GM23338 (cell line): Measurements from ENCODE around the gene FN1. TPM values are rescaled to one million over a fixed set of nuclear protein-coding genes. Genes with fewer than 3 reads are reported as not detected.

Source experiments
- ATAC-seq: fragments of 200-7000 bp; cut with Tn5 transposase; 3 replicates; pipeline ENCODE4 v1.9.1; 2020
- DNase-seq: peaks from one replicate; pipeline ENCODE4 v3.0.0-alpha.2; 2015; ENCODE audit warnings: low spot score
- H2AFZ ChIP-seq: fragments of 200-600 bp; sonication (generic); 2 replicates; pipeline ENCODE4 v1.8.0; 2016; ENCODE audit warnings: antibody characterized with exemption, mild to moderate bottlenecking, moderate library complexity
- H3F3A ChIP-seq: fragments of 200-600 bp; sonication (generic); replicated peaks from 2 replicates; pipeline ENCODE4 v1.8.0; 2017; ENCODE audit warnings: antibody characterized with exemption, mixed run types, low read depth
- H3K27ac ChIP-seq: fragments of 200-600 bp; sonication (generic); 2 replicates; pipeline ENCODE4 v1.6.1; 2016; ENCODE audit warnings: low read depth
- H3K27me3 ChIP-seq: fragments of 200-600 bp; sonication (generic); 2 replicates; pipeline ENCODE4 v1.8.0; 2016; ENCODE audit warnings: mild to moderate bottlenecking, mixed run types, moderate library complexity; ENCODE audit not compliant: insufficient read depth
- H3K36me3 ChIP-seq: fragments of 200-600 bp; sonication (generic); 2 replicates; pipeline ENCODE4 v1.8.0; 2016; ENCODE audit warnings: mild to moderate bottlenecking; ENCODE audit not compliant: insufficient read depth
- H3K4me1 ChIP-seq: fragments of 200-600 bp; sonication (generic); 2 replicates; pipeline ENCODE4 v1.8.0; 2016; ENCODE audit warnings: mild to moderate bottlenecking, moderate library complexity; ENCODE audit not compliant: insufficient read depth
- H3K4me2 ChIP-seq: fragments of 200-600 bp; sonication (generic); 2 replicates; pipeline ENCODE4 v1.7.1; 2017; ENCODE audit warnings: mixed run types
- H3K4me3 ChIP-seq: fragments of 200-600 bp; sonication (generic); 2 replicates; pipeline ENCODE4 v1.6.1; 2016; ENCODE audit warnings: mixed run types
- H3K79me2 ChIP-seq: fragments of 200-600 bp; sonication (generic); replicated peaks from 2 replicates; pipeline ENCODE4 v1.8.0; 2017; ENCODE audit warnings: mild to moderate bottlenecking; ENCODE audit not compliant: insufficient read depth
- H3K9me2 ChIP-seq: fragments of 200-600 bp; sonication (generic); 2 replicates; pipeline ENCODE4 v1.8.0; 2017; ENCODE audit not compliant: insufficient read depth
- H4K20me1 ChIP-seq: fragments of 200-600 bp; sonication (generic); replicated peaks from 2 replicates; pipeline ENCODE4 v1.8.0; 2017; ENCODE audit warnings: mild to moderate bottlenecking; ENCODE audit not compliant: insufficient read depth
- H3K27ac Mint-ChIP-seq: 2 replicates; pipeline ENCODE4 v1.8.0; 2020; ENCODE audit warnings: inconsistent platforms, mild to moderate bottlenecking, moderate library complexity, mixed read lengths
- H3K27me3 Mint-ChIP-seq: 3 replicates; pipeline ENCODE4 v1.8.0; 2022; ENCODE audit warnings: low read depth, mild to moderate bottlenecking, moderate library complexity, mixed read lengths, inconsistent platforms; ENCODE audit not compliant: insufficient read depth, poor library complexity
- H3K36me3 Mint-ChIP-seq: 3 replicates; pipeline ENCODE4 v1.8.0; 2021; ENCODE audit warnings: low read depth, mild to moderate bottlenecking, inconsistent platforms, moderate library complexity, mixed read lengths
- H3K4me1 Mint-ChIP-seq: 3 replicates; pipeline ENCODE4 v1.8.0; 2020; ENCODE audit warnings: mild to moderate bottlenecking, inconsistent platforms, mixed read lengths
- H3K4me3 Mint-ChIP-seq: 3 replicates; pipeline ENCODE4 v1.8.0; 2021; ENCODE audit warnings: moderate library complexity, mild to moderate bottlenecking, inconsistent platforms, mixed read lengths
- H3K9me3 Mint-ChIP-seq: 3 replicates; pipeline ENCODE4 v1.8.0; 2020; ENCODE audit warnings: moderate library complexity, mild to moderate bottlenecking, inconsistent platforms, mixed read lengths
- EZH2 ChIP-seq: fragments of 200-600 bp; sonication (generic); IDR thresholded peaks from one replicate; pipeline ENCODE4 v1.8.0; 2017; ENCODE audit warnings: antibody characterized with exemption, mild to moderate bottlenecking, low read depth; ENCODE audit not compliant: unreplicated experiment
- JUNB ChIP-seq: IDR thresholded peaks from one replicate; pipeline ENCODE4 v1.6.1; 2016; ENCODE audit warnings: antibody characterized with exemption; ENCODE audit not compliant: unreplicated experiment
- NANOG ChIP-seq: IDR thresholded peaks from 2 replicates; pipeline ENCODE4 v1.6.1; 2016; ENCODE audit warnings: antibody characterized with exemption, borderline replicate concordance
- POLR2AphosphoS5 ChIP-seq: IDR thresholded peaks from 2 replicates; pipeline ENCODE4 v1.6.1; 2016; ENCODE audit warnings: antibody characterized with exemption, low read depth
- ZNF114 ChIP-seq: fragments of 250-450 bp; sonication (Bioruptor Pico); IDR thresholded peaks from 2 replicates; pipeline ENCODE4 v1.5.0; 2020; ENCODE audit warnings: mild to moderate bottlenecking, moderate library complexity
- ZNF331 ChIP-seq: fragments of 250-450 bp; sonication (Bioruptor Pico); IDR thresholded peaks from 2 replicates; pipeline ENCODE4 v1.5.0; 2020; ENCODE audit warnings: low read depth, mild to moderate bottlenecking, moderate library complexity
- polyA plus RNA-seq: library from polyadenylated mRNA; unstranded; fragments of >200 nt; fragmentation: Nextera tagmentation; extraction: Ambion mirVana; gene quantifications from 2 replicates; pipeline ENCODE4 v1.2.1, GENCODE V29; 2016
- total RNA-seq: library from RNA; depleted of rRNA; stranded (reverse); fragments of >200 nt; shearing (Covaris generic); gene quantifications from 2 replicates; pipeline ENCODE4 v1.2.3, GENCODE V29; 2014
- TF ChIP-seq, protein P1 (sequence below): IDR thresholded peaks from one replicate; pipeline ENCODE4 v1.6.1; 2018; ENCODE audit warnings: antibody characterized with exemption; ENCODE audit not compliant: unreplicated experiment
- TF ChIP-seq, protein P2 (sequence below), 2 experiments: fragments of 200-600 bp in 1 of 2; sonication (generic) in 1 of 2; conservative IDR thresholded peaks; 2 replicates each; pipeline versions ENCODE4 v1.5.1 to v1.6.1; 2016 to 2017; ENCODE audit warnings: antibody characterized with exemption in 2 of 2, low read depth in 2 of 2, mild to moderate bottlenecking in 2 of 2, moderate library complexity in 1 of 2

Gene FN1
- total and polyA plus RNA-seq, 2 experiments from 2014 or later = 79.6 to 255 TPM

DNA sequence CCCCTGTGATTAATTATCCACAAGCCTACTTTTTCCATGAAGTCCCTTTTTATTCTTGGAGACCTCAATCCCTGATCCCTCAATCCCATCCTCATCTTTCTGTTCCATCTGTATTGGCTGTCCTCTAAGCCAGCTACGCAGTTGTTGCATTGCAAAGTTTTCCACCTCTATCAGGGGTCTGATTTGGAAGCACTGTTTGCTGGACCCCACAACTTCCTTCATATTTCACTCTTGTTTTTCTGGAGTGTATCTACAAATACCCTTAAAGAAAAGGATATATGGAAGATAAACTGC, 22.4 kb downstream of the FN1 start:
- Mint-ChIP-seq H3K4me3 (no peak overlapping the region), H3K36me3 (peaks cover 28% of the 10 kb centered on the region), H3K27ac (0 out of 2 replicates have a peak overlapping the region, but pooled peaks have one; percentile 20), H3K4me1 (peaks cover 5% of the 10 kb centered on the region; the same call in 2 of the 3 replicates), H3K27me3 (no peaks in the 10 kb centered on the region), H3K9me3 (no peaks in the 10 kb centered on the region)
- Histone ChIP-seq H3K4me1 (no peaks in the 10 kb centered on the region), H2AFZ (no peak overlapping the region), H3K27ac (no peak overlapping the region), H3K79me2 (no peaks in the 10 kb centered on the region), H3K4me2 (no peak overlapping the region), H3K4me3 (no peak overlapping the region), H3K27me3 (no peaks in the 10 kb centered on the region), H3F3A (no peaks in the 10 kb centered on the region), H3K9me2 (no peaks in the 10 kb centered on the region), H4K20me1 (no peaks in the 10 kb centered on the region), H3K36me3 (peaks cover 20% of the 10 kb centered on the region)
- ATAC-seq (no peak), DNase-seq (no peak)
- no peak for TF ChIP-seq POLR2AphosphoS5
- no peak for TF ChIP-seq ZNF114 (CRISPR knock-in tag)
- TF ChIP-seq, protein P1, sequence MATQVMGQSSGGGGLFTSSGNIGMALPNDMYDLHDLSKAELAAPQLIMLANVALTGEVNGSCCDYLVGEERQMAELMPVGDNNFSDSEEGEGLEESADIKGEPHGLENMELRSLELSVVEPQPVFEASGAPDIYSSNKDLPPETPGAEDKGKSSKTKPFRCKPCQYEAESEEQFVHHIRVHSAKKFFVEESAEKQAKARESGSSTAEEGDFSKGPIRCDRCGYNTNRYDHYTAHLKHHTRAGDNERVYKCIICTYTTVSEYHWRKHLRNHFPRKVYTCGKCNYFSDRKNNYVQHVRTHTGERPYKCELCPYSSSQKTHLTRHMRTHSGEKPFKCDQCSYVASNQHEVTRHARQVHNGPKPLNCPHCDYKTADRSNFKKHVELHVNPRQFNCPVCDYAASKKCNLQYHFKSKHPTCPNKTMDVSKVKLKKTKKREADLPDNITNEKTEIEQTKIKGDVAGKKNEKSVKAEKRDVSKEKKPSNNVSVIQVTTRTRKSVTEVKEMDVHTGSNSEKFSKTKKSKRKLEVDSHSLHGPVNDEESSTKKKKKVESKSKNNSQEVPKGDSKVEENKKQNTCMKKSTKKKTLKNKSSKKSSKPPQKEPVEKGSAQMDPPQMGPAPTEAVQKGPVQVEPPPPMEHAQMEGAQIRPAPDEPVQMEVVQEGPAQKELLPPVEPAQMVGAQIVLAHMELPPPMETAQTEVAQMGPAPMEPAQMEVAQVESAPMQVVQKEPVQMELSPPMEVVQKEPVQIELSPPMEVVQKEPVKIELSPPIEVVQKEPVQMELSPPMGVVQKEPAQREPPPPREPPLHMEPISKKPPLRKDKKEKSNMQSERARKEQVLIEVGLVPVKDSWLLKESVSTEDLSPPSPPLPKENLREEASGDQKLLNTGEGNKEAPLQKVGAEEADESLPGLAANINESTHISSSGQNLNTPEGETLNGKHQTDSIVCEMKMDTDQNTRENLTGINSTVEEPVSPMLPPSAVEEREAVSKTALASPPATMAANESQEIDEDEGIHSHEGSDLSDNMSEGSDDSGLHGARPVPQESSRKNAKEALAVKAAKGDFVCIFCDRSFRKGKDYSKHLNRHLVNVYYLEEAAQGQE = no peak
- TF ChIP-seq, protein P2, sequence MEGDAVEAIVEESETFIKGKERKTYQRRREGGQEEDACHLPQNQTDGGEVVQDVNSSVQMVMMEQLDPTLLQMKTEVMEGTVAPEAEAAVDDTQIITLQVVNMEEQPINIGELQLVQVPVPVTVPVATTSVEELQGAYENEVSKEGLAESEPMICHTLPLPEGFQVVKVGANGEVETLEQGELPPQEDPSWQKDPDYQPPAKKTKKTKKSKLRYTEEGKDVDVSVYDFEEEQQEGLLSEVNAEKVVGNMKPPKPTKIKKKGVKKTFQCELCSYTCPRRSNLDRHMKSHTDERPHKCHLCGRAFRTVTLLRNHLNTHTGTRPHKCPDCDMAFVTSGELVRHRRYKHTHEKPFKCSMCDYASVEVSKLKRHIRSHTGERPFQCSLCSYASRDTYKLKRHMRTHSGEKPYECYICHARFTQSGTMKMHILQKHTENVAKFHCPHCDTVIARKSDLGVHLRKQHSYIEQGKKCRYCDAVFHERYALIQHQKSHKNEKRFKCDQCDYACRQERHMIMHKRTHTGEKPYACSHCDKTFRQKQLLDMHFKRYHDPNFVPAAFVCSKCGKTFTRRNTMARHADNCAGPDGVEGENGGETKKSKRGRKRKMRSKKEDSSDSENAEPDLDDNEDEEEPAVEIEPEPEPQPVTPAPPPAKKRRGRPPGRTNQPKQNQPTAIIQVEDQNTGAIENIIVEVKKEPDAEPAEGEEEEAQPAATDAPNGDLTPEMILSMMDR (conservative IDR thresholded peaks at IDR 0.05; ENCODE audit: low read depth in 2 of 2) = no peak

DNA sequence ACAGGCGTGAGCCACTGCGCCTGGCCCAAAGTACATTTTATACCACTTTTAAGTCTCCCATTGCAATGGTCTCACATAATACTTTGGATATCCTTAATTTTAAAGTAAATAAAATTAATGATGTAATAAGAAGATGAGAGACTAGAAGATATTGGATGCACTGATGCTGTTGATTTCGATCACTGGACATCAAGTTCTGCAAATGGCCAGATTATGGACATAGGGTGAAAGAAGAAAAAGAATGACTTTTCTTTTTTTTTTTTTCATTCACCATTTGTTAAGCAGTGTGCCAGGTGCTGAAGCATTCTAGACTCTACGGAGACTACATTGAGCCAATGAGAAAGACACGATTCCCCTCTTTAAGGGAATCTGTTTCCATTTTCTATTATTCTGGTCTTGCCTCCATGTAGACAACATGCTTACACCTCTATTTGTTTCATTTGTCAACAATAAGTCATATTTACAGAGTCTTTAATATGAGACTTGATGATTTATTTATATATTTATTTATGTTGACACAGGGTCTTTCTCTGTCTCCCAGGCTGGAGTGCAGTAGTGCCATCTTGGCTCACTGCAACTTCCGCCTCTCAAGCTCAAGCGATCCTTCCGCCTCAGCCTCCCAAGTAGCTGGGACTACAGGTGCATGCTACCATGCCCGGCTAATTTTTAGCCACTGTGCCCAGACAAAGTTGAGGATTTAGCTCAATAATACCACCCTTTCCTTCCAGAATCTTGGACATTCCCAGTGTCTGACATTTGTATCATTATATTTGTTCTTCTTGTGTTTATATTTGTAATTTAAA, 23.7 kb downstream of the FN1 start:
- peaks cover 5% of the 10 kb centered on the region; the same call in 2 of the 3 replicates for H3K4me1 Mint-ChIP-seq
- no peak overlapping the region for H3K4me3 ChIP-seq
- DNase-seq = no peak
- no peaks in the 10 kb centered on the region for H4K20me1 ChIP-seq
- no peak overlapping the region for H3K4me2 ChIP-seq
- H3K27me3 ChIP-seq = no peaks in the 10 kb centered on the region
- no peak overlapping the region for H3K4me3 Mint-ChIP-seq
- no peak overlapping the region for H3K27ac Mint-ChIP-seq
- no peak for ATAC-seq
- H3K36me3 ChIP-seq = peaks cover 23% of the 10 kb centered on the region
- H3K9me2 ChIP-seq = no peaks in the 10 kb centered on the region
- no peak overlapping the region; the same call in 1 of the 2 replicates for H3K27ac ChIP-seq
- peaks cover 36% of the 10 kb centered on the region for H3K36me3 Mint-ChIP-seq
- H3K79me2 ChIP-seq = no peaks in the 10 kb centered on the region
- H3K4me1 ChIP-seq = no peaks in the 10 kb centered on the region
- H3K9me3 Mint-ChIP-seq = no peaks in the 10 kb centered on the region
- no peaks in the 10 kb centered on the region for H3K27me3 Mint-ChIP-seq
- H3F3A ChIP-seq = no peaks in the 10 kb centered on the region
- no peak overlapping the region for H2AFZ ChIP-seq
- TF ChIP-seq EZH2 (no peak), NANOG (no peak), JUNB (no peak), ZNF331 (CRISPR knock-in tag) (no peak)
- TF ChIP-seq, protein P1 = no peak
